ENCODE data around the gene UVRAG.
"Not testable (repeated sequence)": the region's sequence is repeated elsewhere in the genome, so short reads cannot be mapped to it uniquely, and the experiment has no call there.

Gene UVRAG

DNA sequence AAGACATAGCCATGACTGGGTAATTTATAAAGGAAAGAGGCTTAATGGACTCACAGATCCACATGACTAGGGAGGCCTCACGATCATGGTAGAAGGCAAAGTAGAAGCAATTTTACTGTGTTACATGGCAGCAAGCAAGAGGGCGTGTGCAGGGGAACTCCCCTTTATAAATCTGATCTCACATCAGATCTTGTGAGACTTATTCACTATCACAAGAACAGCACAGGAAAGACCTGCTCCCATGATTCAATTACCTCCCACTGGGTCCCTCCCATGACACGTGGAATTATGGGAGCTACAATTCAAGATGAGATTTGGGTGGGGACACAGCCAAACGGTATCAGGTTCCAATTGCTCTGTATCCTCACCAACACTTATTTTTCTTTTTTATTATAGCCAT lies 261.2 kb downstream of the UVRAG start:
- DNase-seq = not testable (repeated sequence)

DNA sequence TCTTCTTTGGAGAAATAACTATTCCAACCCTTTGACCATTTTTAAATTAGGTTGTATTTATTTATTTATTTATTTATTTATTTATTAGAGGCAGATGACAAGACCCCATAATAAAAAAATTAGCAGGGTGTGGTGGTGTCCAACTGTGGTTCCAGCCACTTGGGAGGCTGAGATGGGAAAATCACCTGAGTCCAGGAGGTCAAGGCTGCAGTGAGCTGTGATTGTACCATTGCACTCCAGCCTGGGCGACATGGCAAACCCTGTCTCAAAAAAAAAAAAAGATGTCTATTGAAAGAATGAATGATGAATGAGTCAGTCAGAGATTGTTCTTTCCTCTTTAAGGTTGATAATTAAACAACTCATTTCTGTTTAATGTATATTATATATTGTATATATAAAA lies 261.7 kb downstream of the UVRAG start:
- no peak for DNase-seq

GRCh38 chr11:76077575-76078150 lies 262.7 kb downstream of the UVRAG start:
- no peak for DNase-seq

DNA sequence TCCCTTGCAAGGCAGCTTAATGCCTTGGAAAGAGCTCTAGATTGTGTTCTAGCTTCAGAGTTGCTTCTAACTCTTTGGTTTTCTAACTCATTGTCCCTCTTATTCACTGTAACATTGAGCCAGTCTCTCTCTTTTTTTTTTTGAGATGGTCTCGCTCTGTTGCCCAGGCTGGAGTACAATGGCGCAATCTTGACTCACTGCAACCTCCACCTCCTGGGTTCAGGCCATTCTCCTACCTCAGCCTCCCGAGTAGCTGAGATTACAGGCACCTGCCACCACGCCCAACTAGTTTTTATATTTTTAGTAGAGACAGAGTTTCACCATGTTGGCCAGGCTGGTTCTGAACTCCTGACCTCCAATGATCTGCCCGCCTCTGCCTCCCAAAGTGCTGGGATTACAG lies 266.1 kb downstream of the UVRAG start:
- DNase-seq = not testable (repeated sequence)

- no peak for DNase-seq
Measured at GRCh38 chr11:76083563-76084451, 268.8 kb downstream of the UVRAG start.

DNA sequence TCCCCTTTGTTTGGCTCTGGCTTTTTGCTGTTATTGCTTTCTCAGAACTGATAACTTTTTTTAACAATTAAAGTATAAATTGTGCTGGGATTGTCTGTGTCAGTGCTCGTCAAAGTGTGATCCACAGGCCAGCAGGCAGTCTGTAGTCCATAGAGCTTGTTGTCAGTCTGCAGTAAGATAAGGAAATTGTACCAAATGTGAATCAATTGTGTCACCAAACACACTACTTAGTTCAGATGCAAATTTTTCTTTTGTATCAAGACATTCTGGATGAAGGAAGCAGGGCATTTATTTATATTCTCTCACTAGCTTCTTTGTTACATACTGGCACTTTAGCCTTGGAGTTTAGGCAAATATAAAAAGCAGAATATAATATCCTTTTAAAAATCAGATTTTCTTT lies 270.3 kb downstream of the UVRAG start:
- no peak for DNase-seq

- no peak for DNase-seq
Measured at GRCh38 chr11:76086743-76087635, 272.0 kb downstream of the UVRAG start.

DNA sequence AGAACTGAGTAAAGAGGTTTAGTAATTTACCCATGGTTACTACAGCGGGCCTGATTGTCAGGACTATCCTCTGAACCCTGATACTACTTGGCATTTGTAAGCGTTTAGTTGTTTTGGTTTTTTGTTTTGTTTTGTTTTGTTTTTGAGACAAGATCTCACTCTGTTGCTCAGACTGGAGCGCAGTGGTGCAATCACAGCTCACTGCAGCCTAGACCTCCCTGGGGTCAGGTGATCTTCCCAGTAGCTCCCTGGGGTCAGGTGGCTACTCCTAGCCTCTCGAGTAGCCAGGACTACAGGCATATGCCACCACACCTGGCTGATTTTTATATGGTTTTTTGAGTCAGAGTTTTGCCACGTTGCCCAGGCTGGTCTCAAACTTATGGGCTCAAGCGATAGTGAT lies 272.7 kb downstream of the UVRAG start:
- DNase-seq = no peak

DNA sequence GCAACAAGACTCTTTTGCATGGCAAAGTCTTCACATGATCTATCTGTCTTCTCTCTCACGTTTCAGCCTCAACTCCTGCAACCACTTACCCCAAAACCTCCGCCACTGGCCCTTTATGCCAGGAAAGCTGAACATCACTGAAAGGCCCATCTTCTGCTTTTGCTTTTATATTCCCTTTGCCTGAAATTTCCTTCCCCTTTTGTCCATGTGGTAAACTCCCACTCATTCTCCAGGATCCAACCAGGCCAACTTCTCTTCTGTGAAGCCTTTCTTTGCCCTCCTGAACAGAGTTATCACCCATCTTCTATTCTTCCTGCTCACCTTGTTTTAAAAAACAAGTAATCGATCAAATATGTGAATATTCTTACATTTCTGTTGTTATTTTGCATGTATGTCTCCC lies 273.5 kb downstream of the UVRAG start:
- no peak for DNase-seq

DNA sequence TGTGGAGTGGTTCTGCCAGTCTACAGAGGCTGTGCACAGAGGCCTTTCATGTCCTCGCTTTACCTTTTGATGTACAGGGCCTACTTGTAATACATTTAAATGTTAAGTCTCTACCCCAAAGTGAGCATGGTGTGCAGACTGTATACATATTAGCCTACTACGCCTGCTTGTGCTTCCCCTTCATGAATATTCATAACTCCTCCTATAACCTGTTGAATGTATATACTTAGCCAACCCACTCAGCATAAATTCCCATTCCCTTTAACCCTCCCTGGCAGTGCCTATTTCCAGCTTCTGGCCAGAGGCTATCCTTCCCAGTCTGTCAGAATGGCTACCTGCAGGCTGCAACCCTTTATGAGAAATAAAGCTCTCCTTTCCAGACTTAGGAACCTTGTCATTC lies 275.2 kb downstream of the UVRAG start:
- no peak for DNase-seq

DNA sequence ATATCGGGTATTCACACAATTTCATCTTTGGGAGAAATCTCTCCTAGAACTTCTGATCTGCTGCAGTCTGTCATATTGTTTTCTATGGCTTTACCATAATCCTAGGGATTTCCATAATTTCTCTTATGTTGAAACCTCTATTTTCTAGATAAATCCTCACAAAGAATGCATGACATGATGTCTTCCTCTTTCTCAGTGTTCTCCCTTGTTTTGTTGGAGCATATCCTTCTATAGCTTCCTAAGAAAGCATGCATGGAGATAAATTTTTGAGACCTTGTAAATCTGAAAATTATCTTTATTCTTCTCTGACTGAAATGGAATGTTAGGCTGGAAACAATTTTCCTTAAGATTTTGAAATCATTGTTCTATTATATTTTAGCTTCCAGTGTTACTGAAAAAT lies 275.8 kb downstream of the UVRAG start:
- DNase-seq = no peak

GRCh38 chr11:76094740-76095139 lies 279.7 kb downstream of the UVRAG start:
- no peak for DNase-seq

DNA sequence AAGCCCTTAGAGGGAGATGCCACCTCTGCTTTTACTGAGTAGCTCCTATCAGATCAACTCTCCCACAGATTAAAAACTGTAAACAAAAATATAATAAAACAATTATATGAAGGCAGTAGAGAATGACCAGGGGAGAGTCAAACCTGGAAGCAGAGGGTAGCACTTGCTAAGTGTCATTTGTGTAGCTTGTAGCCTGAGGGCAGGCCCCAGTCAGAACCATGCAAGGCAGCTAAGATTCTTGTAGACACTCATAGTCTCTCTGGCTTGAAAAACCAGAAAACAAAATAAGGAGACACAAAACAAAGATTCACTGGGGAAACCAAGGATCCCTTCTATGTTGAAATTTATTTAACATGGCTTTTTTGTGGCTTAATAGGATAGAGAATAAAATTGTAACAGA lies 280.9 kb downstream of the UVRAG start:
- no peak for DNase-seq

DNA sequence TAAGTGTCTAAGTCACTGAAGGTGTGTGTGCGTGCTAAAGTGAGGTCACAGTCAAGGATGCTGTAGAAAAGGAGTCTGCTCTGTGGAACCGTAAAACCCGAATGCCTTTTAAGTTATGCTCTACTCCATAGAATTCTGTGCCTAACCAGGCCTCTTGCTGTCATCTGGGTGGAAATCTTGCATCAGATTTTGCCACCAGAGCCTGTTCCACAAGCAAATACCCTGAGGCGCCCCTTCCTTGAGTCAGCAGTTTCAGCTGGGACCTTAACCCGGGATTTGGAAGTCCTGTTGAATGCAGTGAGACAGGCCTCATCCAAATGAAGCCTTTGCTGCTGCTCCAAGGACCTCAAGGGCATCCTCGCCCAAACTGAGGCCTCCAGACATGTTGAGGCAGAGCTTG lies 281.5 kb downstream of the UVRAG start:
- DNase-seq = no peak

GRCh38 chr11:76102802-76103201 lies 287.8 kb downstream of the UVRAG start:
- DNase-seq = no peak

DNA sequence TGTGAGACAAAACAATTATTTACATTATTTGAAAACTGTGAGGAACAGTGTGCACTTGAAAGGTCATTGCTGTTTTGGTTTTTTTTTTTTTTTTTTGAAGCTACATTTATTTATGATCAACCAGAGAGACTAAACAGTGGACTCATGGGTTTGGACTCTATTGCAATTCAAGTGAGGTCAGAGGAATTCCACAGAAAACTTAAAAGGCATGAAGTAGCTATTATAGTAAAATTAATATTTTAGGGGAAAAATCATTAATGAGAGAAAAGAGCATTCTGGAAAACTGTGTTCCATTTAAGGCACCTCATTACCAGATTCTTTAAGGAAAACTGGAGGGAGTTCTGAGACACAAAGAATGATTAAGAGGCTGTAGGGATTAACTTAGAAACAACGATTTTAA lies 288.4 kb downstream of the UVRAG start:
- no peak for DNase-seq

GRCh38 chr11:76104285-76104684 lies 289.3 kb downstream of the UVRAG start:
- DNase-seq = no peak

- DNase-seq = no peak
Measured at GRCh38 chr11:76105637-76106036, 290.6 kb downstream of the UVRAG start.

GRCh38 chr11:76107971-76108370 lies 293.0 kb downstream of the UVRAG start:
- no peak for DNase-seq

DNA sequence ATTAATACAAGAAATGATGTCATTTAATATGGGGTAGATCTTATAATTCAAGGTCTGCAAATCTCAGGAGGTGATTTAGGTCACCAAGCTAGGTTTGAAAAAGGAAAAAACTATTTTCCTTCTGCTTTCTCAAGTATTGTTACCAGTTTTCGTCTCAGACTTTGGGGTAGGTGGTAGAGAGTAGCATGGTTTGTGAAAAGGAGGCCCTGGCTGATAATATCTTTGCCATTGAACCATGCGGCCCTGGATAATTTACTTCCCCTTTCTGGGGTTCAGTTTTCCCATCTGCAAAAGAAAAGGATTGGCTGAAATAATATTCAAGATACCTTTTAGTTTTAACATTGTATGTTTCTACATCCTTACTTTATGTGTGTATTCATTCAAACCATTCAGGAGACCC lies 299.2 kb downstream of the UVRAG start:
- no peak for DNase-seq

DNA sequence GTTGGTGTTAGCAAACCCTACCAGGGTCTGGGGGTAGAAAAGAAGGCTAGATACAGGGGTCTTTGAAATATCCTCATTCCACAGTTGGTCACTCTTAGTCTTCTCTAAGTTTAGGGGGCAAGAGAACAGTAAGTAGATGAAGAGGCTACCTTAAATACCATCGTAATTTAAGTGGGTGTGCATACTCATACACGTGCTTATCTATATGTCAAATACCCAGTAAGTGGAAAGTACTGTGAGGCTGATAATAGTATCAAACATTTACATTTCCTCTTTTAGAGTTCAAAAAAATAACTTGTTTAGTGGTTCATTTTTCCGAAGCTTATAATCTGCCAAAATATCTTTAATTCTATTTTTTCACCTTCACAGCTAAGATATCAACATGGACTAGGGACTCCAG lies 300.5 kb downstream of the UVRAG start:
- DNase-seq = no peak

DNA sequence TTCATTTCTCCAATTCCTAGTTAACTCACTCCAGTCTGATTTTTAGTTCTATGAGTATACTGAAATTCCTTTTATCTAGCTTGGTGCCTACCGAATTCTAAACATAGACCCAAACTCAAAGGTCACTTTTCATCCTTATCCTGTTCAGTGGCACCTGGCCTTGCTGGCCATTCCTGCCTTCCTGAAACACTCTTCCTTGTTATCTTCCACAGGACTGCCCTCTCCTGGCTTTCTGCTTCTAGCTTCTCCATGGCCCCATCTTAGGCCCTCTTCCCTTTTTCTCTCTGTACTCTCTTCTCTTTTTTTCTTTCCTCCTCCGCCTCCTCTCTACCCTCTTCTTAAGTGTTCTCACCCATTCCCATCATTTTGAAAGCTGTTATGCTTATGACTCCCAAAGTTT lies 304.0 kb downstream of the UVRAG start:
- no peak for DNase-seq

DNA sequence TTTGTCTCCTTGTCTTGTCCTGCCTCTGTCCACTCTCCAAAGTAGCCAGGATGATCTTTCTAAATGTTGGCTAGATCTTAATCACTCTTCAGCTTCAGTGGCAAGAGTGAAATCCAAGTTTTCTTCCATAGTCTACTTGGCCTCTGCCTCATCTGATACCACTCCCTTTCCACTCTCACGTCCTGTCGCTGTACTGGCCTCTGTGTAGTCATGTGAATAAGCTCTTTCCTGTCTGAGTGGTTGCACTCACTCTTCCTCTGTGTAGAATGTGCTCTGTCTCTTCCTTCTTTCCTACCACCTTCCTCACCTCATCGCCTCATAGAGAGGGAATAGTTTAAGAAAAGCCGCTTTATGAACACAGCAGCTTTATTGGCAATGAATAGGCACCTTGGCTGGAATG lies 304.8 kb downstream of the UVRAG start:
- no peak for DNase-seq
